NCI-H187 (cell line): ENCODE measurements around the gene EFTUD2.

Experiments used
- DNase-seq, 2 experiments: peaks; one replicate each; lab custom pipeline; 2025; lab: John Stamatoyannopoulos, UW

EFTUD2 gene

DNA sequence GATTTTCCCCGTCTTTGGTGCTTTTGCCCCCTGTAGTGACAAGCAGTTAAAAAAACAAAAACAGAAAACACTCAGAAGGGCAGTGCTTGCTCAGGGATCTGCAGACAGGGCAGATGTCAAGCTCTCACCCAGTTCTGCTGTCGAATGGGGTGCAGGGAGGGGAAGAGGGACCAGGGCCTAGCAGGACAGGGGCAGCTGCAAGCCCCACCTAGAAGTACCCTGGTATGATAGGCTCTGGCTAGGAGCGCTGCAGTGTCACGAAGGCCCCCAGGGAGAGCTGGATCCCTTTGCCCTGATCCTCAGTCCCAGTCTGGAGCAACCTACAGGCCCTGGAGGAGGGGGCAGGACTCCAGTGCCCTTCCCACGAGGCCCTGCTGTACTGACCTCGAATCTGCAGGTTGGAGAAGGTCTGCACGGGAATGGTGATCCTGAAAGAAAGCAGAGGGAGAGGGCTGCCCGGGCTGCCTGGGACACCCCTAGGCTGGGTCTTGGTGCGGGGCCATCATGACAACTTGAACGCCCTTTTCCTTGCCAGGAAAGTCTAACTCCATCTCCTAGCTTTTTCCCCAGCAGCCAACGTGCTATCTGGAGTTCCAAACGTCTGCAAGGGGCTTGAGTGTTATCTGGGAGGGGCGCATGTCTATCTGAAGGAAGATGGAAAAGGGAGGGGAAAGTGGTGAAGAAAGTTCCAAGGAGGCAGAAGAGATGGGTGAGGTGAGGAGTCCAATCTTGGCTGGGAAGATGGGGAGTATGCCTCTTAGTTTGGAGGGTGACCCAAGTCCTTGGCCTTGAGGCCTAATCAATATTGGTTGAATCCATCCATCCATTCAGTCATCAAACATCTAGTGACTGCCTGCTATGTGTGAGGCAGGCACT lies 11.2 kb upstream of the EFTUD2 start:
- DNase-seq, result no peak

GRCh38 chr17:44909681-44910144 lies 10.5 kb upstream of the EFTUD2 start:
- no peak for DNase-seq

GRCh38 chr17:44908761-44909326 lies 9.6 kb upstream of the EFTUD2 start:
- DNase-seq, result no peak

- DNase-seq, result no peak
These were observed 8.7 kb upstream of the EFTUD2 start for GRCh38 chr17:44907729-44908470.

- DNase-seq, result no peak
These were observed 7.8 kb upstream of the EFTUD2 start for GRCh38 chr17:44906763-44907728.

DNA sequence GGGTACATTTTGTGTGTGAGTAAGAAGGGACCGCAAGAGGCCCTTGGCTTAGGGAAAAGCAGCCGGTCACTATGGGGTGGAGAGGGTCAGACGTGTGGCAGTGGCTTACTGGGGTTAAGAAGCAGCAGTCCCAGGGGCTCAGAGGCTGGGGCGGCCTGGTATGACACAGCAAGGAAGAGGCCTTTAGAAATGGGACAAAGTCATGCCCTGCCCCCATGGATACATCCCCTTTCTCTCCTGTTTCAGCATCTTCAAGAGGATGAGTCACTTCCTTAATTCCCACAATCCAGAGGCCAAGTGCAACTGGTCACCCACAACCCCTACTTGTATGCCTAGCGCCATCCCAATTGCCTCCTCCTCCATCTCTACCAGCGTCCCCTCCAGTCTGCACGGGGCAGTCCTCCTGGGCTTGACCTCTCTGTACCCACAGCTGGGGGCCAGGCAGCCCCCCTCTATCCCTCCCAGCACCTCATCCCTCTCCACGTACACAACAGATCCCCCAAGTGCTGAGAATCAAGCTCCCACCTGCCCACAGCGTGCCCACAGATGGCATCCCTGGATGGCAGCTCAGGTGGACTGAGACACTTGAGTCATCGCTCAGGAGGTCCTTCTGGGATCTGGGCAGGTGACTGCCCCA lies 6.9 kb upstream of the EFTUD2 start:
- DNase-seq, result no peak

DNA sequence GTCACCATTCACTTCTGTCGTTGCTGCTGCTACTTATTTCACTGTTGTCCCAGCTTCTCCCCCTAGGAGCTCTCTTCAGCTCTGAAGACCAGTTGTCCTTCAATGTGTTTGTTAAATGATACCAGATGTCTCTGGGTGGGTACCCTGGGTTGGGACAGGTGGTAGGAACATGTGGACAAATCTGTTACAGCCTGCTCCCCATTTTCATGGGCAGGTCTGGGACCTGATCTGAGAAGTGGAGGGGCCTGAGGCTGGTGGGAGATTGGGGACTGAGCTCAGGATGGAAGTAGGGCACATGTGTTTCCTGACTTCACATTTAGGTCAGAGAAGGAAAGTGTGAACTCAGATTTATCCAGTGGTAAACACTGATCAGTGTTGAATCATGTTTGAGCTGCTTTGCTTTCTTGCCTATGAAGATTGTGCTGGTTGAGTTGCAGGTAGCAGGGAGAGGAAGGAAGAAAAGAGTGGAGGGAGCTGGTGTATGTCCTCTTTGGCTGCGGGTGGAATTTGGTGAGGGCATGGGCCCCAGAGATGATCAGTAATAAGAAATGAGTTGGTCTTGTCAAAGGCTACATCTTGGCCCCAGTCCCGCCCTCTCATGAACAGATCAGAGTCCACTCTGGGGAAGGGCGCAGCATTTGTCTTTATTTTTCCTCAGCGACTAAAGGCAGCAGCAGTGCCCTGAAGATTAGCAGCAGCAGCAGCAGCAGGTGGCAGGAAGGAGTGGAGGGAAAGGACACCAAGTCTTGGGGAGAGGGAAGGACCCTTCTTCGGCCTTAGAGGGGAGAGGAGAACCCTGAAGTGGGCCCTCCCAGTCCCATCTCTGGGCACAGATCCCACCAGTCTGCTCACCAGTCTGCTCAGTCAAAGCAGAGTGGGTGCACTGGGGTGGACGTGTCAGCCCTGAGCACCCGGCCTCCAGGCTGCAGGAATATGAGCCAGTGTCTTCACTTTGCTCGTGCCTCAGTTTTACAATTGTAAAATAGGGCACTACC lies 6.1 kb upstream of the EFTUD2 start:
- DNase-seq, result no peak

DNA sequence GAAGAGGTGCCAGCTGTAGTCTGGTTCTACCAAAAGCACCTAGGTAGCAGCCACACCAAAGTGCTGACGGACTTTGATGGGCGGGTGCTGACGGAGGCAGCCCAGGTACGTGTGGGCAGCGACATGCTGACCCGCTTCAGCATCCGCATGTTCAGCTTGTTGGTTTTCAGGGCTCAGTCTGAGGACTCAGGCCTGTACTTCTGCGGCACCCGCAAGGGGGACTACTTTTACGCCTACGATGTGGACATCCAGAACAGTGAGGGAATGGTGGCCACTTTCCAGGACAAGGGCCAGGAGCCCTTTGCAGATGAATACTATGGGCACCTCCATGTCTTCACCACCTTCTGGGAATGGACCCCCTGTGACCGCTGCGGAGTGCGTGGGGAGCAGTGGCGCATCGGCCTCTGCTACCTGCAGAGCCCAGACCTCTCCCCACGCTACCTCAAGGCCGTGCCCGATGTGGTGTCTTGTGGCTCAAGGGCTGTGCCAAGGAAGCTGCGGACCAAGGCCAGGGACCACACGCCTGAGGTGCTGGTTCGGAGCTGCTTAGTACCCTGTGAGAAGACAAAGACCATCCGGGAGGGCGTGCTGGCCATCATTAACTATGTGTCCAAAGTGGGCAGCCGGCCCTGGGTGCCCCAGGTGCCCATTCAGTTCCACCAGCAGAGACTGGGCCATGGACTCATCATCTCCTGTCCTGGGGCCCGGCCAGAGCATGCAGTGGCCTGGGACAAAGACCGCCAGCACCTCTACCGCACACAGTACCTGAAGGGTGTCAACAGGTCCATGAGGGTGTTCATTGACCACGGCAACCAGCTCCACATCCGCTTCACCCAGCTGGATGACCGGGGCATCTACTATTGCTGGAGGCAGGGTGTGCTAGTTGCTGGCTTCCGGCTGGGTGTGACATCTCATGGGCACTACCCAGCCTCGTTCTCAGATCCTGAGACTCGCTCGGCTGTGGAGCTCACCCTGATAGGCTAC lies 5.0 kb upstream of the EFTUD2 start:
- DNase-seq, result no peak

DNA sequence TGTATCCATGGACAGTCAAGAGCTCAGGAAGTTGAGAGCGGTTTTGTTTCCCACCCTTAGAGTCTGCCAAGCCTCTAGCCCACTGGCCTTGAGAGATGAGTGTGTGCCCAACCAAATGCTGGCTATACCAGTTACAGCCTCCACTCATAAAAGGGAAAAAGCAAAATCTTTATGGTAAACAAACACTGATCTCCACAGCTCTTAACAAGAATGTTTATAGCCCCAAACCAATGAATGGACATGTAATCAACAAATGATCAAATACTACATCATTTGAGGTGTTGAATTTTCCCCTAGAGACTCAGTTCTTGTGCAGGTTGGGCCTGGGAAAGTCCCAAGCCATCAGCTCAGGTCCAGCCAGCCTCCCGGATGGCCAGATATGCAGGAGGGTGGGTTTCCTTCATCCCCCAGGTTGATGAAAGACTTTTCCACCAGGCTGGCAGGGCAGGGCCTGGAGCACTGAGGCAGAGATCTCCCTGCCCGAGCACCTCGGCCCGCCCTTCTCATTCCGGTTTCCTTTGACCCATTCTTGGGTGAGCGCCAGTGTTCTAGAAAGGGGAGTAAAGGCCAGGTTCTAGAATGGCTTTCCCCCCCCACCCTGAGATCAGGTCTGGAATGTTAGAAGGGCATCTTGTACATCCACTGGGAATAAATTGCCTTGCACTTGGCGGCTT lies 3.9 kb upstream of the EFTUD2 start:
- no peak for DNase-seq

DNA sequence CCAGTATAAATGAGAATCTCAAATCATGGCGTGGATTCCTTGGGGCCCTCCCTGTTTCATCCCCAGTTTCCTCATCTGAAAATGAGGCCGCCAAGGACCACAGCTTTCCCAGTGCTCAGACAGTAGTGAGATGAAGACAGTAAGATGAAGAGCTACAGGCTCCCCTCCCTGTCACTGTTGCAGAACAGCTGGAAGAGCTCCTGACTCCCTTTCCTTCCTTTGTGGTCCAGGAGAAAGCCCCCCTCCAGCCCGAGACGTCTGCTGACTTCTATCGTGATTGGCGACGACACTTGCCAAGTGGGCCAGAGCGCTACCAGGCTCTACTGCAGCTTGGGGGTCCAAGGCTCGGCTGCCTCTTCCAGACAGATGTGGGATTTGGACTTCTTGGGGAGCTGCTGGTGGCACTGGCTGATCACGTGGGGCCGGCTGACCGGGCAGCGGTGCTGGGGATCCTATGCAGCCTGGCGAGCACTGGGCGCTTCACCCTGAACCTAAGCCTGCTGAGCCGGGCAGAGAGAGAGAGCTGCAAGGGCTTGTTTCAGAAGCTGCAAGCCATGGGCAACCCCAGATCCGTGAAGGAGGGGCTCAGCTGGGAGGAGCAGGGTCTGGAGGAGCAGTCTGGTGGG lies 3.0 kb upstream of the EFTUD2 start:
- no peak for DNase-seq

DNA sequence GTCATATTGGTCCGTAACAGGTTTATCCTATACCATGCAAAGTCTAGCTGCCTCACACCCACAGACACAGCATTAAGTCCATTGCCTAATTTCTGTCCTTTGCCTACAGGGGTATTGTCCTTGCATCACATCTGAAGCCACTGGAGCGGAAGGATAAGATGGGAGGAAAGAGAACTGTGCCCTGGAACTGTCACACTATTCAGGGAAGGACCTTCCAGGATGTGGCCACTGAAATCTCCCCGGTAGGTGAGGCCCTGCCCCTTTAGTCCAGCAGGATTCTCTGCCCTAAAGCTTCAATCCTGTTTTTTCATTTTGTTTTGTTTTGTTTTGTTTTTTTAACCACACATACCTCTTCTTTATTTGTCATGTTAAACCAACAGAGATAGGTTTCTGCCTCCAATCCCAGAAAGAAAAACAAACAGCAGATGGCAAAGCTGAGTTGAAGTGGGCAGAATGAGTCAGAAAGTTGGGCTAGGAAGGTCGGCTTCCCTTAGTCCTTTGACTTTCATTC lies 2.2 kb upstream of the EFTUD2 start:
- DNase-seq, result no peak

DNA sequence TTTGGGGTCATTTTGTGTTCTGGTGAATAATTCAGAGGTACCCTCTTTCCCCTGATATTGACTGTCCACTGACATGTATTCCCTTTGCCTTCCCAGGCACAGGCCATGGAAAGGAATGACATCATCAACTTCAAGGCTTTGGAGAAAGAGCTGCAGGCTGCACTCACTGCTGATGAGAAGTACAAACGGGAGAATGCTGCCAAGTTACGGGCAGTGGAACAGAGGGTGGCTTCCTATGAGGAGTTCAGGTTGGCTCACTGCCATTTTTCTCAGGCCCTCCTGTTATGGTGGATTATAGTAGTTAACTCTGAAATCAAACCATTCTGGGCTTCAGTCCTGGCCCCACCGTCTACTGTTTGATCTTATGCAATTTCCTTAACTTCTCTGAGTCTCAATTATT lies 1.6 kb upstream of the EFTUD2 start:
- DNase-seq, result no peak

GRCh38 chr17:44898768-44899073 lies 524 bp downstream of the EFTUD2 start:
- DNase-seq, result no peak

DNA sequence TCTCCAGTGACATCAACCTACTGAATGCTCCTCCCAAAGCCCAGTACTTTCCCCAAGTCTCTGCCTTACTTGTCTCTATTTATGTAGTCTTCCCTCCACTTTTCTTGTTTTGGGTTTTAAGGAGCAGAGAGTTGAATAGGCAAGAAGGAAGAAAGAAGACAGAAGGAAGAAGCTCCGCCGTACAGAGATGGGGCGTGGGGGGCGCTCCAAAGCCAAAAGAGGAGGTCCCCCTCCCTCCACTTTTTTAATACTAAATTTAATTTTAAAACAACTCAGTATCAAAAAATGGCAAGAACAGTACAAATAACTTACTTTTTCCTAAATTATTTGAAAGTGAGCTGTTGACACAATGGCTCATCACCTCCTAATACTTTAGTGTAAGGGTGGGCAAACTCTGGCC lies 4.6 kb downstream of the EFTUD2 start:
- DNase-seq, result no peak

- no peak for DNase-seq
These were observed 7.0 kb downstream of the EFTUD2 start for GRCh38 chr17:44892250-44892649.

GRCh38 chr17:44889003-44889402 lies 10.2 kb downstream of the EFTUD2 start:
- no peak for DNase-seq
